HepG2 (cell line): Measurements from ENCODE around the gene KLHL17.
"Not testable (repeated sequence)": the region's sequence is repeated elsewhere in the genome, so short reads cannot be mapped to it uniquely, and the experiment has no call there.

Experiments used
- CEBPB ChIP-seq: IDR thresholded peaks from 2 replicates; pipeline ENCODE4 v1.6.1; 2011; ENCODE audit warnings: low read depth, low read length, improper control_type of control experiment, borderline replicate concordance
- CREB1 ChIP-seq, 2 experiments: fragments of 450-650 bp in 1 of 2; IDR thresholded peaks; 2 replicates each; pipeline ENCODE4 v1.6.1; 2016 to 2017; ENCODE audit warnings: control low read depth in 1 of 2, mild to moderate bottlenecking in 1 of 2, missing compliant biosample characterization in 1 of 2, missing genetic modification characterization in 1 of 2
- CTCF ChIP-seq: sonication (generic); formaldehyde crosslinking; IDR thresholded peaks from 2 replicates; pipeline ENCODE4 v1.5.0; 2020; ENCODE audit warnings: mild to moderate bottlenecking, missing genetic modification reagents, moderate library complexity
- KMT2B ChIP-seq: IDR thresholded peaks from 2 replicates; pipeline ENCODE4 v1.6.1; 2016; ENCODE audit warnings: missing genetic modification reagents, missing compliant biosample characterization
- NR2C2 ChIP-seq: sonication (generic); formaldehyde crosslinking; IDR thresholded peaks from 2 replicates; pipeline ENCODE4 v1.4.0; 2020; ENCODE audit warnings: missing genetic modification reagents, mild to moderate bottlenecking, moderate library complexity, borderline replicate concordance
- POLR2A ChIP-seq, 2 experiments: IDR thresholded peaks; 2 replicates each; pipeline ENCODE4 v1.6.1; 2011; ENCODE audit warnings: low read depth in 2 of 2, low read length in 2 of 2, mild to moderate bottlenecking in 1 of 2, moderate library complexity in 1 of 2; ENCODE audit not compliant: insufficient read depth in 1 of 2
- SP4 ChIP-seq: sonication (generic); formaldehyde crosslinking; IDR thresholded peaks from 2 replicates; pipeline ENCODE4 v1.8.1; 2023; ENCODE audit warnings: mild to moderate bottlenecking, missing genetic modification reagents
- STAG1 ChIP-seq: sonication (generic); formaldehyde crosslinking; IDR thresholded peaks from 2 replicates; pipeline ENCODE4 v1.4.0; 2020; ENCODE audit warnings: missing genetic modification reagents
- ZNF24 ChIP-seq: fragments of 450-650 bp; IDR thresholded peaks from 2 replicates; pipeline ENCODE4 v1.6.1; 2017; ENCODE audit warnings: antibody characterized with exemption, mild to moderate bottlenecking
- ZNF274 ChIP-seq: sonication (generic); formaldehyde crosslinking; IDR thresholded peaks from 2 replicates; pipeline ENCODE4 v1.5.1; 2020; ENCODE audit warnings: mild to moderate bottlenecking, missing genetic modification reagents
- ZNF335 ChIP-seq: sonication (generic); formaldehyde crosslinking; IDR thresholded peaks from 2 replicates; pipeline ENCODE4 v1.4.0; 2020; ENCODE audit warnings: missing genetic modification reagents
- ZNF543 ChIP-seq: sonication (generic); formaldehyde crosslinking; IDR thresholded peaks from 2 replicates; pipeline ENCODE4 v1.4.0; 2020; ENCODE audit warnings: mild to moderate bottlenecking, missing genetic modification reagents
- ZNF747 ChIP-seq: sonication (generic); formaldehyde crosslinking; IDR thresholded peaks from 2 replicates; pipeline ENCODE4 v1.8.1; 2023; ENCODE audit warnings: missing genetic modification reagents, mild to moderate bottlenecking, borderline replicate concordance
- ZNF75D ChIP-seq: sonication (generic); formaldehyde crosslinking; IDR thresholded peaks from 2 replicates; pipeline ENCODE4 v1.8.1; 2023; ENCODE audit warnings: missing genetic modification reagents, mild to moderate bottlenecking, borderline replicate concordance

DNA sequence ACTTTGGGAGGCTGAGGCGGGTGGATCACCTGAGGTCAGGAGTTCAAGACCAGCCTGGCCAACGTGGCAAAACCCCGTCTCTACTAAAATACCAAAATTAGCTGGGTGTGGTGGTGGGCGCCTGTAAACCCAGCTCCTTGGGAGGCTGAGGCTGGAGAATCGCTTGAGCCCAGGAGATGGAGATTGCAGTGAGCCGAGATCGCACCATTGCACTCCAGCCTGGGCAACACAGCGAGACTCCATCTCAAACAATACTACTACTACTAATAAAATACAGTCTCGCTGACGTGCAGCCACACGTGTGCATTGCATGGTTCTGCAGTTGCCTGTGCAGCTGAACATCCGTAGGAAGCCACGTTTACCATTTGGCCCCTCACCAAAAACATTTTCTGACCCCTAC, 13.6 kb upstream of the KLHL17 start:
- TF ChIP-seq CTCF (CRISPR knock-in tag); POLR2A (IDR thresholded peaks at IDR 0.05; ENCODE audit: insufficient read depth in 1 of 2, low read depth in 2 of 2, low read length in 2 of 2); ZNF335 (CRISPR knock-in tag); ZNF747 (CRISPR knock-in tag); ZNF543 (CRISPR knock-in tag); STAG1 (CRISPR knock-in tag); ZNF24; ZNF75D; CREB1 (IDR thresholded peaks at IDR 0.05); CREB1 (CRISPR knock-in tag; IDR thresholded peaks at IDR 0.05); CEBPB; NR2C2 (CRISPR knock-in tag); ZNF274; SP4; KMT2B (CRISPR knock-in tag): not testable (repeated sequence)
